GM18861 (cell line): ENCODE results near the gene FLVCR1.
"Not testable (repeated sequence)": the region's sequence is repeated elsewhere in the genome, so short reads cannot be mapped to it uniquely, and the experiment has no call there.

Experiments used
- ATAC-seq: cut with Tn5 transposase; IDR thresholded peaks from one replicate; pipeline ENCODE4 v1.9.1; 2021; ENCODE audit not compliant: unreplicated experiment

FLVCR1 gene

DNA sequence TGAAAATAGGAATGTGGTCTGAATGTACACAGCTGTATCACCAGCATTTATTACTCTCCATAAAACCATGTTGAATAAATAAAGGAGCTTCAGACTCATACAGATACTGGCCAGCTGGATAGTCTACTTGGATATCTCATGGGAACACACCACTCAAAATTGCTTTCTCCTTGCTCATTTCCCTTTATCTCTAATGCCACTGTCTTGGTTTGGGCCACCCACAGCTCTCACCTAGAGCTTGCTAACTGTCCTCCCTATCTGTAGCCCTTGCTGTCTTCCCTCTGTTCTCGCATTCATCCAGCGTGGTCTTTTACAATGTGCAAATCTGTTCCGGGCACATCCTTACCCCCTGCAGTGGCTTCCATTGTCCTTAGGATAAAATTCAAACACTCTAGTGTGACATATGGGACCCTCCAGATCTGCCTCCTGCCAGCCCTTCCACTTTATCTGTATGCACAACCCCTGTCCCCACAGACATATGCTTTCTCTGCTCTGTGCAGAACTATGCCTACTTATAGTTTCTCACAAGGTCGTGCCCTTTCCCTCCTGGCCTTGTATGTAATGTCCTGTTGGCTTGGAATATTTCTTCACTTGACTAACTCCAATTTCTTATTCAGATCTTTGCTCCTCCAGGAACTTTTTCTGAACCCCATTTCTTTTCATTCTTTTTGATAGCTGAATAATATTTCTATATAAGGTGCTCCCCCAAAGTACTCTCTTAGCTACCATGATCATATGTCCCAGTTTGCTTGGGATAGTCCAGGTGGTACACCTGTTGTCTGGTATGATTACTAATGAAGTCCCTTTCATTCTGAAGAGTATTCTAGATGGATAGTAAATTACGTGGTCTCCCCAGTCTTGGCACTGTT is 2.9 kb downstream of the FLVCR1 start:
- no peak for ATAC-seq

DNA sequence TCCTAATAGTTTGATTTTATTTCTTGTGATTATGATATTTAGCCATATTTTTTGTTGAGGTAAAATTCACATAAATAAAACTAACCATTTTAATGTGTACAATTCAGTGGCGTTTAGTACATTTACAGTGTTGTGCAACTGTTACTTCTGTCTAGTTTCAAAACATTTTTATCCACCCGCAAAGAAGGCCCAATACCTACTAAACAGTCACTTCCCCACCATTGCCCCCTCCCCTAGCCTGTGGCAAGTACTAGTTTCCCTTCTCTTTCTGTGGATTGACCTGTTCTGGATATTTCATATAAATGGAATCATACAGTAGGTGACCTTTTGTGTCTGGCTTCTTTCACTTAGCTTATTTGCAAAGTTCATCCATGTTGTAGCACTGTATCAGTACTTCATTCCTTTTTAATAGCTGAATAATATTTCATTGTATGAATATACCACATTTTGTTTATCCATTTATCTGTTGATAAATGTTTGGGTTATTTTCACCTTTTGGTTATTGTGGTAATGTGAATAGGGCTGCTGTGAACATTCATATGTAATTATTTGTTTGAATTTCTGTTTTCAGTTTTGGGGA is 4.1 kb downstream of the FLVCR1 start:
- no peak for ATAC-seq

DNA sequence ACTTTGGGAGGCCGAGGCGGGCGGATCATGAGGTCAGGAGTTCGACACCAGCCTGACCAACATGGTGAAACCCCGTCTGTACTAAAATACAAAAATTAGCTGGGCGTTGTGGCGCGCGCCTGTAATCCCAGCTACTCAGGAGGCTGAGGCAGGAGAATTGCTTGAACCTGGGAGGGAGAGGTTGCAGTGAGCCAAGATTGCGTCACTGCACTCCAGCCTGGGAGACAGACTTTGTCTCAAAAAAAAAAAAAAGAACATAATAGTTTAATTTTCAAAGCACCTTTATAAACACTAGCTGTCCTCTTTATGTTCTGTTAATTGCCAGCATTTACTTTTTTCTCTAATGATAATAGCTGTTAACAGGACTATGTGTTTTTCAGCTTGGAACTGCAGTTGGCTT is 5.3 kb downstream of the FLVCR1 start:
- ATAC-seq = not testable (repeated sequence)

DNA sequence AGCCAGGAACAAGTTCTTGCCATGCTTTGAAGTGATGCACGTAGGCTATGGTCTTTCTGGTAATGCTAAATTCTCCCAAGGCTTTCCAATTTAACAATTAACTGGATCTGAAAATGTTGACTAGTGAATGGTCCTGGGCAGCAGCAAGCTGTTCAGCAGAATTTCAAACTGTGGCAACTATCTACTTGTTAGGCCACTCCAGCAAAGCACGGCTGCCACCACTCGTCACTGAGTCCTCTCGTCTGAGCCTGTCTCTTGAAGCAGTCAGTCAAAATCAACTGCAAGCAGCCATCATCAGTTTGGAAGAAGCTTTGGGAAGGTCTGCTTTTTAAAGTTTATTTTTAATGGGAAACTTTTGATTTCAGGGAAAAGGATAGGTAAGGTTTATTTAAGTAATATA is 6.1 kb downstream of the FLVCR1 start:
- no peak for ATAC-seq

DNA sequence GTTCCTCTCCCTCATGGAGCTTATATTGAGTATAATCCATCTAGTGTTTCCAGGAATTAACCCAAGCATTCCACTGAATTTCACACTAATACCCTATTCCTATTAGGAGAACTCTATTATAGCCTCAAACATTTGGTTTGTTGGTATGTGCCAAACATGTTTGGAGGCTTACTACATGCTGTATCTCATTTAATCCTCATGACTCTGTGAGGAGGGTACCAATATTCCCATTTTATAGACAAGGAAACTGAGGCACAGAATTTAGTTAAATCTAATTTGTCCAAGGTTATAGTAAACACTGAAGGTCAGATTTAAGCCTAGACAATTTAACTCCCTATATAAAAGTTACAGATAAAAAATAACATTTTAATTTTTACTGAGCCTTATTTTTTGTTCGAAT is 9.1 kb downstream of the FLVCR1 start:
- no peak for ATAC-seq

DNA sequence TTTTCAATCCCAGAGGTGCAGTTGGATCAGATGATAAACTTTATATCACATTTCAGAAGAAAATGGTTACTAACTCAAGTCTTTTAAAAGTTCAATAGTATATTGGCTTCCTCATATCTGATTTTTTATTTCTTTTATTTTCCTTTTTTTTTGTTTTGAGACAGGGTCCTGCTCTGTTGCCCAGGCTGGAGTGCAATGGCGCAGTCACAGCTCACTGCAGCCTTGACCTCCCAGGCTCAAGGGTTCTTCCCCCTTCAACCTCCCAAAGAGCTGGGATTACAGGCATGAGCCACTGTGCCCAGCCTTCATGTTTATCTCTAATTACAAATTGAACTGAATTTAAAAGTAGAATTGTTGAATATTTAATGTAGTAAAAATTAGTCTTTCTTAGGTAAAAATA is 13.9 kb downstream of the FLVCR1 start:
- ATAC-seq = no peak

DNA sequence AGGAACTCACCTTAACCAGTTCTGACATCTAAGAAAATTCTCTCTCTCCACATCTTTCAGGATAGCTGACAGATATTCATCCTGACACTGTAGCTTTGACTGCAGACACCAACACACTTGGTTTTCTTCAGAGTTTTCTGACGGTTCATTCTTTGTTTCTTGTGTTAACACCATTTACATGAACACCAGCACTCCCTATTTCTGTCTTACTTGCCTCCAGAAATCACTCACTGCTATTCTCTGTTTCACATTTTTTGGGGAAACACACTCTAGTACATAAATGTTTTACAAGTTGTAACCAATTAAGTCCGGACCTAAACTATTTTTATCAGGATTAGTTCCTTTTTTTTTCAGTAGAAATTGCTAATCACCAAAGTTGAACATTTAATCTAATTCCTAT is 15.4 kb downstream of the FLVCR1 start:
- peak; percentile 71 for ATAC-seq

DNA sequence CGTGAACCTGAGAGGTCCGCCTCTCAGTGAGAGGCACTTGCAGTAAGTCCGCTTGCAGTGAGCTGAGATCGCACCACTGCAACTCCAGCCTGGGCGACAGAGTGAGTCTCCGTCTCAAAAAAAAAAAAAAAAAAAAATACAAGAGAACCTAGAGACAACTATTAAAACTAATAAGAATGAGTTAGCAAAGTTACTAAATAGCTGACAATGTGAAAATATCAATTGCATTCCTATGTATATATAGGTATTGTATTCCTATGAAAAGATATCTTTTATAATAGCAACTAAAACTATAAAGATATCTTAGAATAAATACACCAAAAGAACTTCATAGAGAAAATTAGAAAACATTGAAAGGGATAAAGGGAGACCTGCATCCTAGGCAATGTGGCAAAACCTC is 20.3 kb downstream of the FLVCR1 start:
- no peak for ATAC-seq

DNA sequence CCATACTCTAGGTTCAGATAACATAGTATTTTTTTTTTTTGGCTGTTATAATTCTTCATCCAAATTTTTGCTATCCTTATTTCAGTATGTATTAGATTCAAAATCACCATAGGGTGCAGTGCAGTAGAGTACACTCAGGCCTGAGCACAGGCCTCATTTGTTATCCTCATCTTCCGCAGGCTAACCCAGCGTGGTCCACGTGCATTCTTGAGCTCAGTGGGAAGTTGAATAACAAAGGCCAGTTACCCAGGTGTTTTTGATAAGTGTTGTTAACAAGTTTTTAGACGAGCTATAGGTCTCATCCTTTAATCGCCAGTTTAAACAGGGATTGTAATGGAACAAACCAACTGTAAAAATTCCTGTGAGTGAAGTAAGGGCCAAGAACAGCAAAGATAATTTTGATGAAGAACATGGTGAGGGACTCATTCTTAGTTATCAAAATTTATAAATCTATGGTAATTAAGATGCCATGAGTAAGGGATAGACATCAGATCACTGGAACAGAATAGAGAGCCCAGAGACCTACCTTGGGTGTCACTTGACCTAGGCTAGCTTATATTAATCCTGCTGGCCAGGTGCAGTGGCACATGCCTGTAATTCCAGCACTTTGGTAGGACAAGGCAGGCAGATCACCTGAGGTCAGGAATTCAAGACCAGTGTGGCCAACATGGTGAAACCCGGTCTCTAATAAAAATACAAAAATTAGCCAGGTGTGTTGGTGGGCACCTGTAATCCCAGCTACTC is 22.0 kb downstream of the FLVCR1 start:
- no peak for ATAC-seq

DNA sequence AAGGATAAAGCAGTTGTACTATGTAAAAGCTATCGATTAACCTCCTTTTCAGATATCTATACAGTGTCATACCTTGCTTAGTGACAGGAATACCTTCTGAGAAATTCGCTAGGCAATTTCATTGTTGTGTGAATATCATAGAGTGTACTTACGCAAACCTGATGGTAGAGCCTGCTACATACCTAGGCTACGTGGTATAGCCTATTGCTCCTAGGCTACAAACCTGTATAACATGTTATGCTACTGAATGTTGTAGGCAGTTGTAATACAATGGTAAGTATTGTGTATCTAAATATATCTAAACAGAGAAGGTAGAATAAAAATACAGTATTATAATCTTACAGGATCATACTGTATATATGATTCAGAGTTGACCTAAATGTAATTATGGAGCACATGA is 26.5 kb downstream of the FLVCR1 start:
- ATAC-seq = no peak

DNA sequence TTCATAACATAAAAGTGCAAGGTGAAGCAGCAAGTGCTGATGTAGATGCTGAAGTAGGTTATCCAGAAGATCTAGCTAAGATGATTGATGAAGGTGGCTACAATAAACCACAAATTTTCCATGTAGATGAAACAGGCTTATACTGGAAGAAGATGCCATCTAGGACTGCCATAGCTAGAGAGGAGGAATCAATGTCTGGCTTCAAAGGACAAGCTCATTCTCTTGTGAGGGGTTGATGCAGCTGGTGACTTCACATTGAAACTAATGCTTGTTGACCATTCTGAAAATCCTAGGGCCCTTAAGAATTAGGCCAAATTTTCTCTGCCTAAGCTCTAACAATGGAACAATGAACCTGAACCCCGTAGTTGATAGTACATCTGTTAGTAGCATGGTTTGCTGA is 34.0 kb downstream of the FLVCR1 start:
- no peak for ATAC-seq

DNA sequence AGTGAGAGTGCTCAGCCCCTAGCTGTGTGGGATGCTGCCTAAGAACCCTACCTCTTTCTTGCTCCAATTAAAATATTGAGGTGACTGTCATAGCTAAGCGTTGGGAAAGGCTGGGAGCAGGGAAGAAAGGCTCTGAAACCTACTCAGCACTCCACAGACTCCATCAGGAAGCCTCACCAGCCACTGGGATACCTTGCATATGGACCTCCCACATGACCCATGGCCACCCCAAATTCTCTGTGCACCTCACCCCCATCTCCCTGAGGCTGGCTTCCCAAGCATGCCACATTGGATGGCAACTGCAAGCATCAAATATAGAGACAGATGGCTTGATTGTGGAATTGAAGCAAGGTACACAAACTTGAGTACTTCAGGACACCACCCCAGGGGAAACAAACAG is 41.8 kb downstream of the FLVCR1 start:
- no peak for ATAC-seq

DNA sequence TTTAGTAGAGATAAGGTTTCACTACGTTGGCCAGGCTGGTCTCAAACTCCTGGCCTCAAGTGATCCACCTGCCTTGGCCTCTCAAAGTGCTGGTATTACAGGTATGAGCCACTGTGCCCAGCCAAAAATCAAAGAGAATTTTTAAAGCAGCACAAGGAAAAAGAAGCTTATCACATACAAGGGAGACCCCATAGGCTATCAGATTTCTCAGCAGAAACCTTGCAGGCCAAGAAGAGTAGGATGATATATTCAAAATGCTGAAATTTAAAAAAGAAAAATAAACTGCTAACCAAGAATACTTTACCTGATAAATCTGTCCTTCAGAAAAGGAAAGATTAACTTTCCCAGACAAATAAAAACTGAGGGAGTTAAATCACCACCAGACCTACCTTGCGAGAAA is 43.2 kb downstream of the FLVCR1 start:
- no peak for ATAC-seq

DNA sequence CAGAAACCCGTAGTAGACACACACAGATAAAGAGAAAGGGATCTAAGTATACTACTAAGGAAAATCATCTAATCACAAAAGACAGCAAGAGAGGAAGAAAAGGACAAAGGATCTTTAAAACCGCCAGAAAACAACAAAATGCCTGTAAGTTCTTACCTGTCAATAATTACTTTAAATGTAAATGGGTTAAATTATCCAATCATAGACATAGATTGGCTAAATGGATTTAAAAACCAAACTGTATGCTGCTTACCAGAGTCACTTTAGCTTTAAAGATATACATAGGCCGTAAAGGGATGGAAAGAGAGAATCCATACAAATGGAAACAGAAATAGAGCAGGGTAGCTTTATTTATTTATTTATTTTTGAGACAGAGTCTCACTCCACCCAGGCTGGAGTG is 44.0 kb downstream of the FLVCR1 start:
- no peak for ATAC-seq

DNA sequence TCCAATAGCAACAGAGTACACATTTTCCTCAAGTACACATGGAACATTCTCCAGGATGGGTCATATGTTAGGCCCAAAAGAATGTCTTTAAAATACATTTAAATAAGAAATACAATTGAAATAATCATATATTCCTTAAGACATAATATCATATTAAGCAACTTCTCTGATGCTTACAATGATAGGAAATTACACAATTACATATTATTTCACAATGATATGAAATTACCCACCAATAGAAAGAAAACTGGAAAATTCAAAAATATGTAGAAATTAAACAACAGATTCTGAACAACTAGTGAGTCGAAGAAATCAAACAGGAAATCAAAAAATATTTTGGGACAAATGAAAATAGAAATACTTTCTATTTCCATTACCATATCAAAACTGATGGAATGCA is 45.6 kb downstream of the FLVCR1 start:
- ATAC-seq = no peak

DNA sequence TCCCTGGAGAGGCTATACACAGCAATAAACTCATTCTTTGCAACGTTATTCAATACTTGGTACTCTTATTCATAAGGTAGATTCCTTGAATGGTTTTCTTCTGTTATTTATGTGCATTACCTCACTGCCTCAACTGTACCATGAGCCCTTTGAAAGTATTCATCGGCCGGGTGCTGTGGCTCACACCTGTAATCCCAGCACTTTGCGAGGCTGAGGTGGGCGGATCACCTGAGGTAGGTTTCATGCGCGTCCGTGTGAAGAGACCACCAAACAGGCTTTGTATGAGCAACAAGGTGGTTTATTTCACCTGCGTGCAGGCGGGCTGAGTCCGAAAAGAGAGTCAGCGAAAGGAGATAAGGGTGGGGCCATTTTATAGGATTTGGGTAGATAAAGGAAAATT is 50.0 kb downstream of the FLVCR1 start:
- ATAC-seq = not testable (repeated sequence)

DNA sequence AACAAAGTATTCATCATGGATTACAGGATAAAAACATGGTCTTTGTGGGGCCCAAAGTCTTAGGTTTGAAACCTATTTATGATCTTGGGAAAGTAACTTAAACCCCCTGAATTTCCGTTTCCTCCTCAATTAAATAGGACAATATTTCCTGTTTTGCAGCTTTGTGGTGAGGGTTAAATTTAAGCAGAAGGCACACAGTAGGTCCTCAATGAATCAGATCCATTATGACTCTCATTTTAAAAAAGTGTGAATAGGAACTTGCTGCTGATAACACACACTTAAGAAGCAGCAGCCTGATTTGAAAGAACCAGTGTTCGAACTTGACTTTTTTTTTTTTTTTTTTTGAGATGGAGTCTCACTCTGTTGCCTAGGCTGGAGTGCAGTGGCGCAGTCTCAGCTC is 50.9 kb downstream of the FLVCR1 start:
- ATAC-seq = no peak

DNA sequence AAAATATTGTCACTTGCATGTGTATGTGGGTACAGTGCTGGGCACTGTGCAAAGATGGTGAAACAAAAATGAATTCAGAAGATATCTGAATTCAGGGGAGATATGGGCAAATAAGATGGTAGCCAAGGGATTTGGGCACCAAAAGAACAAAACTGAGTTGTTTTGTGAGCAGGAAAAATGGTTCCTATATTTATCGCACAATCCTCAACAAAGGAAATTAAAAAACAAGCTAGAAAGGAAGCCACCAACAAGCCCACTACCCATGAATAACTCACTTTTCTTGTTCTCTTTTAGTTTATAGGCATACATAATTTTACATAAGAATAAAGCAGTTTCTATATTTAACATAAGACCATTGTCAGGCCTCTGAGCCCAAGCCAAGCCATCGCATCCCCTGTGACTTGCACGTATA is 51.6 kb downstream of the FLVCR1 start:
- no peak for ATAC-seq

DNA sequence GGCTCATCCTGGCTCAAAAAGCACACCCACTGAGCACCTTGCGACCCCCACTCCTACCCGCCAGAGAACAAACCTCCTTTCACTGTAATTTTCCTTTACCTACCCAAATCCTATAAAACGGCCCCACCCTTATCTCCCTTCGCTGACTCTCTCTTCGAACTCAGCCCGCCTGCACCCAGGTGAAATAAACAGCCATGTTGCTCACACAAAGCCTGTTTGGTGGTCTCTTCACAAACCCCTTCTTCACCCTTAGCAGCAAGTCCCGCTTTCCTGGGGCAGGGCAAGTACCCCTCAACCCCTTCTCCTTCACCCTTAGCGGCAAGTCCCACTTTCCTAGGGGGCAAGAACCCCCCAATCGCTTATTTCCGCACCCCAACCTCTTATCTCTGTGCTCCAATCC is 52.1 kb downstream of the FLVCR1 start:
- ATAC-seq = not testable (repeated sequence)

DNA sequence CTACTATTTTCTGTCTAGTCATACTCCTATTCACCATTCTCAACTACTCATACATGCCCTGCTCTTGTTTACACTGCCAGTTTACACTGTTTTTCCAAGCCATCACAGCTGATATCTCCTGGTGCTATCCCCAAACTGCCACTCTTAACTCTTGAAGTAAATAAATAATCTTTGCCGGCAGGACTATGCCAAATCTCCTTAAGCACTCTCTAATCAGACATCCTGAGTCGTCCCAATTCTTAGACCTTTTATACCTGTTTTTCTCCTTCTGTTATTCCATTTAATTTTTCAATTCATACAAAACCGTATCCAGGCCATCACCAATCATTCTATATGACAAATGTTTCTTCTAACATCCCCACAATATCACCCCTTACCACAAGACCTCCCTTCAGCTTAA is 55.6 kb downstream of the FLVCR1 start:
- not testable (repeated sequence) for ATAC-seq

DNA sequence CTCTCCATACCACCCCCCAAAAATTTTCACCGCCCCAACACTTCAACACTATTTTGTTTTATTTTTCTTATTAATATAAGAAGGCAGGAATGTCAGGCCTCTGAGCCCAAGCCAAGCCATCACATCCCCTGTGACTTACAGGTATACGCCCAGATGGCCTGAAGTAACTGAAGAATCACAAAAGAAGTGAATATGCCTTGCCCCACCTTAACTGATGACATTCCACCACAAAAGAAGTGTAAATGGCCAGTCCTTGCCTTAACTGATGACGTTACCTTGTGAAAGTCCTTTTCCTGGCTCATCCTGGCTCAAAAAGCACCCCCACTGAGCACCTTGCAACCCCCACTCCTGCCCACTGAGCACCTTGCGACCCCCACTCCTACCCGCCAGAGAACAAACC is 56.0 kb downstream of the FLVCR1 start:
- ATAC-seq = not testable (repeated sequence)

DNA sequence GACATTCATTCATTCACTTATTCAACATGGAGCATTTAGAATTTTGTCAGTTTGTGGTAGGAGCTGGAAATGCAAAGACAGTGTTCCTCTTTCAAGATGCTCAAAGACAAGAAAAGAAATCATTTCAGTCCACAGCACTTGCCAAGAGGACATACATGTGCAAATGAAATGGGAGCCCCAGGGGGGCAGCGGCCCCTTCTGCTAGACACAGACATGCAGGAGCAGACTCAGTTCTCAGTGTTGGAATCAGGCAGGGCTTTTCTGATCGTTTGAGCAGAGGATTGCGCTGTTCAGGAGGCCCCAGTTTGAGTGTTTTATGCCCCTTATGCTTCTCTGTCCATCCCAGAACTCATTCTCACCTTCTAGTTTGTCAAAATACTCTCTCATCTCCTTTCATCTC is 56.7 kb downstream of the FLVCR1 start:
- ATAC-seq = no peak
